GM19099 (cell line): Measurements from ENCODE around the gene TNFRSF11A.

ENCODE experiments used
- POLR2A ChIP-seq: IDR thresholded peaks from 3 replicates; pipeline ENCODE4 v1.6.1; 2011; ENCODE audit warnings: low read depth; ENCODE audit not compliant: insufficient read length; ENCODE audit errors: extremely low read depth

The TNFRSF11A gene

GRCh38 chr18:62357079-62357719 is 32.1 kb downstream of the TNFRSF11A start:
- TF ChIP-seq POLR2A, result no peak

DNA sequence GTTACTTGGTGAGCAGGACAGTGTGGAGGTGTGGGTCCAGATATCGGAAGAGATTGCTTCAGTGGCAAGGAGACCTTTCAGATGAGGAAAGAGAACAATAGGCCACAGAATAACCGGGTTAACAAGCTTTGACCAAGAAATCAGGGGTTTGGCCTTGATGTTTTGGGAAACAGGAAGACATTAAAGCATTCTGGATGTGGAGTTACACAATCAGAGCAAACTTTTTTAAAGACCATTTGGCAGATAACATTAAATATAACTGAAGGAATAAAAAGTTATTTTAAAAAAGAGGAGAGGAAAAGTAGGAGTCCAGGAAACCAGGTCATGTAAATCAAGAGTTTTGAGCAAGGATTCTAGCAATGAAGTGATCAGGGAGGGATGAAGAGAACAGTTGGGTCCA is 35.7 kb downstream of the TNFRSF11A start:
- no peak for TF ChIP-seq POLR2A

DNA sequence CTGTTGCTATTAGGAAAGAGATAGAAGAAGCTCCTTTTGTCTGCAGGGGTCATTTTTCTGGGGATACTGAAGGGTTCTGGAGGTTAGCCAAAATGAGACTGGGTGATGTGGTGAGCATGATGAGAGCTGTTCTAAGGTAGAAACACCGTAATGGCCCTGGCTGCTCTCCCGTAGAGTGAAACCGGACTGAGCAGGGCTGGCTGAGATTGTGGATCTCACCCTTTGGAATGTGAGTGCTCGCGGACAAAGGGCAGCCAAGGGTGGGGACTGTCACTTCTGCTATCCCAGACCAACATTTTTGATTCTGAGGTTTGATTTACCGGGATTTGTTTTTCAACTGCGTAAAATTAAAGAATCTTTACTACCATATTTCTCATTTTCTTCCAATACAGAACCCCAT is 36.2 kb downstream of the TNFRSF11A start:
- TF ChIP-seq POLR2A, result no peak

DNA sequence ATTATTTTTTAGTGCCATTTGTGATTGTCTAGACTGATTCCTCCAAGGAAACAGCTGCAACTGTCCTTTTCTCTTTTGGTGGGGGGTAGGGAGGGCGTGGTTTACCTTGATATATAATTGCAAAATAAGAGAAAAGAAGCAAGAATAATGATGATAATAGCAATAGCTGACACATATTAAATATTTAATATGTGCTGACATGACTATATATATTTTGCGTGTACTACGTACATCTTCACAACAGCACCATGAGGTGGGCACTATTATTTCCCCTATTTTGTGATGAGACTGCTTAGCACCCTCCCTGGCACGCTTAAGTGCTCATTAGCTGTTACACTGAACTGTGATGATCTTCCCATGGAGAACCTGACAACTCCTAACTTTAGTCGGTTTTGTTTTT is 39.4 kb downstream of the TNFRSF11A start:
- no peak for TF ChIP-seq POLR2A

- TF ChIP-seq POLR2A, result no peak
Observed at GRCh38 chr18:62365420-62365819, 40.3 kb downstream of the TNFRSF11A start.

- no peak for TF ChIP-seq POLR2A
Observed at GRCh38 chr18:62366992-62367391, 41.9 kb downstream of the TNFRSF11A start.

DNA sequence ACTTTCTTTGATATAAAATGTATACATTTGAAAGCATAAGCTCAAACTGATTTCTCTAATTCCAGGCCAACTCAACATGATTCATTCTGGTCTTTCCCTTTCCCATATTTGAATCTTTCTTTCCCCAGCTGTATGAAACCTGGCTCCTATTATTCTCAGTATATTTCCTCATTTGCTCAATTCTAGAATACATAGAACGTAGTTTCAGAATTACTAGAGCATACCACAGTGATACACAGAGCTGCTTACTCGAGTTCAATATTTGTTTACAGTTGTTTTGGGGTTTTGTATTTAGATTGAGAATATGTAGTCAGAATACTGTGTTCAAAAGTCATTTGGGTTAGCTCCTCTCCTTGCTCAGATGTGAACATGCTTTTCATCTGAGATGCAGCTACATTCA is 43.0 kb downstream of the TNFRSF11A start:
- no peak for TF ChIP-seq POLR2A

DNA sequence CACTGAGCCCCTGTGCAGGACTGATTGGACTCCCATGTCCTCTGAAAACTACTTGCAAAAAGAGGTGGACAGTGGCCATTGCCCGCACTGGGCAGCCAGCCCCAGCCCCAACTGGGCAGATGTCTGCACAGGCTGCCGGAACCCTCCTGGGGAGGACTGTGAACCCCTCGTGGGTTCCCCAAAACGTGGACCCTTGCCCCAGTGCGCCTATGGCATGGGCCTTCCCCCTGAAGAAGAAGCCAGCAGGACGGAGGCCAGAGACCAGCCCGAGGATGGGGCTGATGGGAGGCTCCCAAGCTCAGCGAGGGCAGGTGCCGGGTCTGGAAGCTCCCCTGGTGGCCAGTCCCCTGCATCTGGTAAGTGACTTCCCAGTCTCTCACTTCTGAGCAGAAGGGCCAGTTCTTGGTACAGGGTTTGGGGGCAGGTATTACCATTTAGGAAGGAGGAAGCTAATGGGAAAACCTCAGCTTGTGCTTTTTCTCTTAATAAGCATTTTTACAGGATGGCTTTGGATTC is 44.1 kb downstream of the TNFRSF11A start:
- no peak for TF ChIP-seq POLR2A

DNA sequence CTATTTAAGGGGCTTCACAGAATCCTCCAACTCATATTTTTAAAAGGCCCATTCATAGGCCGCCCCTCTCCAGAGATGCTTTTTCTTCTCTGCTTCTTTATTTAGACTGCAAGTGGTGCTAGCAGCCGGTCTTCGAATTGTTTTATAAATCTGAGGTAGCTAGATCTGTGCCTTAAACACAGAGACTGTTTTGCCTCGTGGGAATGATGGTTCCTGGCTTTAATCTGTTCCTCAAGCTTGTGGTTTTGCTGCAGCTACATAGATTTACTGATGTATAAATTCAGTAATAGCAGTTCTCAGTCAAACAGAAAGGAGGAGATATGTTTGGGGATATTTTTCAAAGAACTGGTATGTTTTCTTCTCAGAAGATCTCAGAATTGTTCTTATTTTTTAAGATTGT is 45.3 kb downstream of the TNFRSF11A start:
- TF ChIP-seq POLR2A, result no peak

DNA sequence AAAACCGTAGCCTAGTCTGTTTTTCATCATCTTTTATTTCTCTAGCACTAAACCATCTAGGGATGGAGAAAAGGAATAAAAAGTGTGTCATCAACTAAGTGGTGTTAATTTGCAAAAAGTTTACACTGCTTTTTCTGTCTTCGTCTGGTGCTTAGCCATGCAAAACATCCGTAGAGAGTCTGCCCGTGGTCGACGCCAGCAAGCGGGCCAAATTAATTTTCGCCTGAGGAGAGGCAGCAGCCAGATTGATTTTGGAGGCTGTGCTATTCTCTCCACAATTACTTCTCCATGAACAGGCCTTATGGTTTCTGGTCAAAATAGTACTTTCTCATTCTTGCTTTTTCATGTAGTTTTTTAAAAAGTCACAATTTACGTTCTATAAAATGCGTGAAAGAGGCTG is 46.3 kb downstream of the TNFRSF11A start:
- TF ChIP-seq POLR2A, result no peak

GRCh38 chr18:62372156-62372555 is 47.0 kb downstream of the TNFRSF11A start:
- TF ChIP-seq POLR2A, result no peak

- TF ChIP-seq POLR2A, result no peak
Observed at GRCh38 chr18:62372882-62373281, 47.8 kb downstream of the TNFRSF11A start.

- TF ChIP-seq POLR2A, result no peak
Observed at GRCh38 chr18:62374410-62374965, 49.4 kb downstream of the TNFRSF11A start.

DNA sequence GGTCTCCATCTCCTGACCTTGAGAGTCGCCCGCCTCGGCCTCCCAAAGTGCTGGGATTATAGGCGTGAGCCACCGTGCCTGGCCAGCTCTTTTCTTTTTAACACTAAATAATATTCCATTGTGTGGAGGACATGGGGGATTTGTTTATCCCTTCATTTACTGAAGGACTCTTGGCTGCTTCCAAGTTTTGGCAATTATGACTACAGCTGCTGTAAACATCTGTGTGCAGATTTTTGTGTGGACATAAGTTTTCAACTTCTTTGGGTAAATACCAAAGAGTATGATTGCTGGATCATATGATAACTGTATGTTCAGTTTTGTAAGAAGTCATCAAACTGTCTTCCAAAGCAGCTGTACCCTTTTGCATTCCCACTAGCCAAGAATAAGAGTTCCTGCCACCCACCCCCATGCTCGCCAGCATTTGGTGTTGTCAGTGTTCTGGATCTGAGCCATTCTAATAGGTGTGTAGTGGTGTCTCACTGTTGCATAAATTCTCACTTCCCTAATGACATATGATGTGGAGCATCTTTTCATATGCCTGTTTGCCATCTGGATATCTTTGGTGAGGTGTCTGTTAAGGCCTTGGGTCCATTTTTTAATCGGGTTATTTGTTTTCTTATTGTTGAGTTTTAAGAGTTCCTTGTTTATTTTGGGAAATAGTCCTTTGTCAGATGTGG is 52.2 kb downstream of the TNFRSF11A start:
- no peak for TF ChIP-seq POLR2A

GRCh38 chr18:62379051-62379450 is 53.9 kb downstream of the TNFRSF11A start:
- no peak for TF ChIP-seq POLR2A

DNA sequence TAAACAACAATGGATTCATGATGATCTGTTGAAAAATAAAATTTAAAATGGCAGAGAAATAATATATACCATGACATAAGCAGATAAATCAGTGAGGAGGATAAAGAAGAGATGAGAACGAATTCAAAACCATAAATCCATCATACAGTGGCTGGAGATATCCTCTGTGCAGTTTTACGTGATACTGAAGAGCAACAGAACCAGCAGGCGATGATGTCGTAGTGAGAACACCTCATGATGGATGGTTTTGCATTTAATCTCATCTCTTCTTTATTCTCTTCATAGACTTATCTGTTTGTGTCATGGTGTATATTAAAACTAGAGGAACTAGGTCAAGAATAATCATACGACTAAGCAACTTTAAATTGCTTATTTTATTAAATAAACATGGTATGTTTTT is 56.3 kb downstream of the TNFRSF11A start:
- TF ChIP-seq POLR2A, result no peak
